Skin epidermis (tissue), 12 donors: ENCODE data around the gene SKAP1.
A peak's percentile ranks its signal among the peaks of the same experiment; 100 is the strongest.

ENCODE experiments used
- H3K27ac ChIP-seq, 21 experiments: fragments of 200-600 bp; sonication (generic) in 11 of 21; one replicate each; pipeline ENCODE4 v1.5.0; 2020; ENCODE audit warnings: mild to moderate bottlenecking in 3 of 21, inconsistent platforms in 2 of 21, moderate library complexity in 2 of 21
- H3K4me3 ChIP-seq, 7 experiments: fragments of 200-600 bp; sonication (generic) in 2 of 7; one replicate each; pipeline ENCODE4 v1.5.0; 2020; ENCODE audit warnings: inconsistent platforms in 2 of 7, mild to moderate bottlenecking in 2 of 7, moderate library complexity in 1 of 7

Gene SKAP1

GRCh38 chr17:48429638-48430586 lies at the start of gene SKAP1:
SKAP1 (minus strand) TSS chr17:48430214.
- Histone ChIP-seq H3K27ac (peak within 1 kb of the TSS in 15 of 21 experiments; percentile 20 to 93 (median 75)), H3K4me3 (peak within 1 kb of the TSS; percentile 11 to 41 (median 32))

GRCh38 chr17:48479014-48479402 lies 49.0 kb upstream of the SKAP1 start:
- H3K4me3 ChIP-seq = no peak overlapping the region

GRCh38 chr17:48478224-48479013 lies 48.4 kb upstream of the SKAP1 start:
- no peak overlapping the region for H3K4me3 ChIP-seq
- no peak overlapping the region for H3K27ac ChIP-seq

More at GRCh38 chr17:48479014-48479402, 49.0 kb upstream of the SKAP1 start:
- H3K27ac ChIP-seq = no peak overlapping the region

GRCh38 chr17:48477221-48477620 lies 47.2 kb upstream of the SKAP1 start:
- Histone ChIP-seq H3K4me3 (no peak overlapping the region), H3K27ac (no peak overlapping the region)

GRCh38 chr17:48472411-48473281 lies 42.6 kb upstream of the SKAP1 start:
- H3K4me3 ChIP-seq = no peak overlapping the region
- H3K27ac ChIP-seq = no peak overlapping the region

- Histone ChIP-seq H3K4me3 (no peak overlapping the region), H3K27ac (no peak overlapping the region)
These were observed 41.9 kb upstream of the SKAP1 start for GRCh38 chr17:48471817-48472410.

GRCh38 chr17:48470388-48471034 lies 40.5 kb upstream of the SKAP1 start:
- Histone ChIP-seq H3K4me3 (no peak overlapping the region), H3K27ac (no peak overlapping the region)

- no peak overlapping the region for H3K4me3 ChIP-seq
- H3K27ac ChIP-seq = no peak overlapping the region
These were observed 39.2 kb upstream of the SKAP1 start for GRCh38 chr17:48469227-48469626.

GRCh38 chr17:48468299-48468698 lies 38.3 kb upstream of the SKAP1 start:
- no peak overlapping the region for H3K4me3 ChIP-seq
- no peak overlapping the region for H3K27ac ChIP-seq

- H3K4me3 ChIP-seq = no peak overlapping the region
- no peak overlapping the region for H3K27ac ChIP-seq
These were observed 35.9 kb upstream of the SKAP1 start for GRCh38 chr17:48465884-48466283.

GRCh38 chr17:48463526-48463925 lies 33.5 kb upstream of the SKAP1 start:
- no peak overlapping the region for H3K27ac ChIP-seq
- no peak overlapping the region for H3K4me3 ChIP-seq

GRCh38 chr17:48462946-48463345 lies 32.9 kb upstream of the SKAP1 start:
- no peak overlapping the region for H3K27ac ChIP-seq
- H3K4me3 ChIP-seq = no peak overlapping the region

- Histone ChIP-seq H3K4me3 (no peak overlapping the region), H3K27ac (no peak overlapping the region)
These were observed 30.0 kb upstream of the SKAP1 start for GRCh38 chr17:48460052-48460451.

GRCh38 chr17:48459070-48459844 lies 29.2 kb upstream of the SKAP1 start:
- H3K4me3 ChIP-seq = no peak overlapping the region
- no peak overlapping the region for H3K27ac ChIP-seq

- Histone ChIP-seq H3K4me3 (peak overlapping the region in 1 of 7 experiments; percentile 7), H3K27ac (no peak overlapping the region)
These were observed 27.2 kb upstream of the SKAP1 start for GRCh38 chr17:48457080-48457836.

GRCh38 chr17:48456589-48456988 lies 26.6 kb upstream of the SKAP1 start:
- H3K27ac ChIP-seq = no peak overlapping the region
- H3K4me3 ChIP-seq = no peak overlapping the region

GRCh38 chr17:48455791-48456190 lies 25.8 kb upstream of the SKAP1 start:
- H3K4me3 ChIP-seq = no peak overlapping the region

More at GRCh38 chr17:48455791-48456190, 25.8 kb upstream of the SKAP1 start:
- no peak overlapping the region for H3K27ac ChIP-seq
